ENCODE measurements around the gene LRP1B. TPM values are rescaled to one million over a fixed set of nuclear protein-coding genes. Genes with fewer than 3 reads are reported as not detected.

LRP1B gene
- polyA plus RNA-seq, 1 of the 3 experiments (the other 2 are of a cell fraction): 0.28 TPM

DNA sequence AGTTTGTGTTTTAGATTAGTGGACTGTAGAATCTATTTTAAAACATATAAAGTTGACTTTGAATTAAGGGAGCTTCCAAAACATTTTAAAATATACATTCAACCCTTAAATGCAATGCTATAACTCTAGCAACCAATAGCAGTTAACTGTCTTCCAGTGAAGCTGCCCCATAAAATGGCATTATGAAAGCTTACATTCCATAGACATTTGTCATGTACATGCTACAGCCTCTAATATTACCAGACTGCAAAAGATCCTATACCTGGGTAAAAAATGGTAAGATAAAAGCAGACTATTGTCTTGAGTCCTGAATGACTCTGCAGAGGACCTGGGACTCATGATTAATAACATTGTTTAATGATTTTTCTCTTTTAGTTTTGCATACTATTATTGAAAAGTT lies 489.4 kb downstream of the LRP1B start:
- no peaks in the 10 kb centered on the region for H3K36me3 ChIP-seq (replicated peaks in 1 of 2; ENCODE audit: control insufficient read depth in 1 of 2, insufficient read depth in 2 of 2, low read length in 1 of 2)
- H3K9me2 ChIP-seq: no peaks in the 10 kb centered on the region
- no peak overlapping the region for H3K9ac ChIP-seq
- no peak overlapping the region for H3K4me2 ChIP-seq
- H4K20me1 ChIP-seq (ENCODE audit: insufficient read depth): no peaks in the 10 kb centered on the region
- no peaks in the 10 kb centered on the region for H3K4me1 ChIP-seq (ENCODE audit: control insufficient read depth in 1 of 2, insufficient read depth in 2 of 2, low read depth in 1 of 2, low read length in 1 of 2)
- no peaks in the 10 kb centered on the region for H3K27me3 ChIP-seq (ENCODE audit: insufficient read depth)
- no peaks in the 10 kb centered on the region for H3K9me3 ChIP-seq
- H3F3A ChIP-seq (replicated peaks; ENCODE audit: insufficient read depth): no peaks in the 10 kb centered on the region
- POLR2A ChIA-PET: no interaction called here
- peak overlapping the region; percentile 46; the same call in 1 of the 2 replicates for H2AFZ ChIP-seq (ENCODE audit: low read depth)
- no peak overlapping the region for H3K27ac ChIP-seq (ENCODE audit: low read depth in 2 of 2, low read length in 1 of 2)
- no peaks in the 10 kb centered on the region for H3K79me2 ChIP-seq (ENCODE audit: insufficient read depth)
- CTCF ChIA-PET: interaction anchor here (0.7 to 1.4 kb wide), 4 partner anchors 8 to 54 kb away, joined by 3 read pairs; no protein-coding TSS in a partner anchor
- TF ChIP-seq USF1 (IDR thresholded peaks at IDR 0.05; ENCODE audit: borderline replicate concordance, low read depth) (no peak), FOSL2 (IDR thresholded peaks at IDR 0.05; ENCODE audit: borderline replicate concordance, low read depth) (no peak), EZH2phosphoT487 (IDR thresholded peaks at IDR 0.05; ENCODE audit: borderline replicate concordance, low read depth) (no peak)
- H3K4me3 ChIP-seq (ENCODE audit: low read depth in 2 of 2, low read length in 1 of 2): no peak overlapping the region
- no peak for DNase-seq

- Histone ChIP-seq H3K36me3 (replicated peaks in 1 of 2; ENCODE audit: control insufficient read depth in 1 of 2, insufficient read depth in 2 of 2, low read length in 1 of 2) (no peaks in the 10 kb centered on the region), H3K9ac (no peak overlapping the region), H3K9me3 (no peaks in the 10 kb centered on the region), H3K27me3 (ENCODE audit: insufficient read depth) (no peaks in the 10 kb centered on the region), H3K4me3 (ENCODE audit: low read depth in 2 of 2, low read length in 1 of 2) (no peak overlapping the region), H3K4me1 (ENCODE audit: control insufficient read depth in 1 of 2, insufficient read depth in 2 of 2, low read depth in 1 of 2, low read length in 1 of 2) (no peaks in the 10 kb centered on the region), H3K79me2 (ENCODE audit: insufficient read depth) (no peaks in the 10 kb centered on the region), H2AFZ (ENCODE audit: low read depth) (no peak overlapping the region), H3K4me2 (no peak overlapping the region), H4K20me1 (ENCODE audit: insufficient read depth) (no peaks in the 10 kb centered on the region), H3K9me2 (no peaks in the 10 kb centered on the region), H3K27ac (ENCODE audit: low read depth in 2 of 2, low read length in 1 of 2) (no peak overlapping the region), H3F3A (replicated peaks; ENCODE audit: insufficient read depth) (no peaks in the 10 kb centered on the region)
- TF ChIP-seq RAD21 (IDR thresholded peaks at IDR 0.05; ENCODE audit: low read length) (no peak), CTCF (IDR thresholded peaks at IDR 0.05) (no peak), RCOR1 (IDR thresholded peaks at IDR 0.05; ENCODE audit: low read length) (no peak), REST (IDR thresholded peaks at IDR 0.05; ENCODE audit: low read depth, low read length) (no peak), NFIC (IDR thresholded peaks at IDR 0.05; ENCODE audit: borderline replicate concordance) (no peak)
- CTCF ChIA-PET: no interaction called here
- WGBS (ENCODE audit: low lambda C conversion rate): 66% methylated on average over 3 of the region's 3 CpGs
- DNase-seq: no peak
- POLR2A ChIA-PET: no interaction called here
Measured at GRCh38 chr2:141639809-141640208, 491.0 kb downstream of the LRP1B start.
